Activated CD4-positive, alpha-beta memory T cell treated with anti-CD3 and anti-CD28 coated beads, Interleukin-2, amount 10 ng/mL, durations not matched to agents 7 days and 5 days (primary cell): ENCODE measurements around the gene OR2T8. TPM values are rescaled to one million over a fixed set of nuclear protein-coding genes. Genes with fewer than 3 reads are reported as not detected.

Source experiments
- total RNA-seq, 2 experiments: library from RNA; stranded (reverse); gene quantifications; one replicate each; pipeline ENCODE4 v1.2.3, GENCODE V29; 2021

Gene OR2T8
- total RNA-seq, 2 experiments from 2014 or later, result not detected

Other genes with a start within 250 kb of the OR2T8 start
- not detected for gene OR13G1, start 240.5 kb upstream of the OR2T8 start, total RNA-seq
- not detected for gene OR6F1, start 203.6 kb upstream of the OR2T8 start, total RNA-seq
- not detected for gene OR14K1, start 181.6 kb upstream of the OR2T8 start, total RNA-seq
- gene OR14A2, start 172.1 kb upstream of the OR2T8 start, total RNA-seq, result not detected
- gene OR1C1, start 159.7 kb upstream of the OR2T8 start, total RNA-seq, result not detected
- not detected for gene OR14A16, start 96.1 kb upstream of the OR2T8 start, total RNA-seq
- gene OR11L1, start 78.4 kb upstream of the OR2T8 start, total RNA-seq, result not detected
- under 1 TPM; 0.58 to 0.73 TPM for gene TRIM58, start 63.1 kb upstream of the OR2T8 start, total RNA-seq
- gene OR2W3, start 24.7 kb upstream of the OR2T8 start, total RNA-seq, result under 1 TPM in 1 of 2 experiments, not detected in 1; 0.30 TPM
- gene OR2AJ1, start 4.6 kb downstream of the OR2T8 start, total RNA-seq, result not detected
- gene OR2L8, start 28.6 kb downstream of the OR2T8 start, total RNA-seq, result not detected
- gene OR2AK2, start 45.0 kb downstream of the OR2T8 start, total RNA-seq, result not detected
- not detected for gene OR2L5, start 93.4 kb downstream of the OR2T8 start, total RNA-seq
- gene OR2L2, start 109.8 kb downstream of the OR2T8 start, total RNA-seq, result under 1 TPM; 0.10 TPM
- not detected for gene OR2L3, start 126.6 kb downstream of the OR2T8 start, total RNA-seq
- gene OR2L13, start 174.9 kb downstream of the OR2T8 start, total RNA-seq, result not detected
- gene OR2M5, start 224.9 kb downstream of the OR2T8 start, total RNA-seq, result not detected